ENCODE data around the gene RAB11FIP5.
"Not testable (repeated sequence)": the region's sequence is repeated elsewhere in the genome, so short reads cannot be mapped to it uniquely, and the experiment has no call there.

RAB11FIP5 gene

GRCh38 chr2:73112913-73113854 lies at the start of gene RAB11FIP5:
TSS of gene RAB11FIP5 (minus strand) at chr2:73112948. CDS start at chr2:73112777, 171 bp downstream.
- DNase-seq (ENCODE audit: low read depth): peak; percentile 83

DNA sequence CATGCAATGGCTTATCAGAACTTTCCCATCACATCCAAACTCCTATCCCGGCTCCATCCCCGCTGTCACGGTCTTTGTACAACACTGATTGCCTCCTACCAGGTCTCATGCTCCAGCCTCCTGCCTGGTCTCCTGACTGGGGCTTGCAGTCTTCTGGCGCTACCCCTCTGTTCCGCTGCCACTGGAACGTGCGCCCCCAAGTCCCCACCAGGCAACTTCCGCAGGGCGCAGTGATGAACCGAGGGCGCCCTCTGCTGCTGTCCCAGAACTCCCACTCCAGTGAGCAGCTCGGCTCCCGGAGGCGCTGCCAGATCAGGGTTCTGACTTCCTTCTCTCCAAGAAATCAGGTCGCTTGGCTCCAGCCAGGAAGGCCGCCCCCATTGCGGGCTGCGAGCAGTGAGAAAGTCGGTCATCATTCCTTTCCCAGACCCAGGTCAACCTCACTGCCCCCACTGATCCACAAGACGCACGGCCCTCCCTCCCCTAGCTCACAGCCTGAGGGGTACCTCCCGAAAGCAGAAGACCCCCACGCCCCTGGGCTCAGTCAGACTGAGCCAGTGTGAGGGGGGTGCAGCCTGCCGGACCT lies 43.9 kb upstream of the RAB11FIP5 start:
- DNase-seq (ENCODE audit: low read depth): peak; percentile 44

DNA sequence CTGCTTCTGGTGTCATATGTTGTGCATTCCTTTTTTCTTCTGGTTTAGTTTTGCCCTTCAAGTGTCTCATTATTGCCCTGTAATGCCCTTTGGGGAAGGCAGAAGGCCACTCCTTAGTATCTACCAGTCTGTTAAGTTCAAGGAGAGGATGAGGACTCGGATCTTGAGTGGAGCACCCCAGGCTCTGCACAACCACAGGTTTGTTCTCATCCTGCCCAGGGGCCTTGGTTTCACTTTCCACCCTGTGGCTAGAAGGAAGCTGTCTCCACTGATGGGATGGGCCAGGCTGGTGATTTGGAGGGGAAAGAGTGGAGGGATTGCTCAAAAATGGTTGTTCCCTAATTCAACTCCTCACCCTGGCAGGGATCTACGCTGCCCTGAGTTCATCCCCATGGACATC lies 30.2 kb upstream of the RAB11FIP5 start:
- DNase-seq (ENCODE audit: low read depth): no peak

- no peak for DNase-seq (ENCODE audit: low read depth)
Observed at GRCh38 chr2:73141896-73142295, 29.1 kb upstream of the RAB11FIP5 start.

DNA sequence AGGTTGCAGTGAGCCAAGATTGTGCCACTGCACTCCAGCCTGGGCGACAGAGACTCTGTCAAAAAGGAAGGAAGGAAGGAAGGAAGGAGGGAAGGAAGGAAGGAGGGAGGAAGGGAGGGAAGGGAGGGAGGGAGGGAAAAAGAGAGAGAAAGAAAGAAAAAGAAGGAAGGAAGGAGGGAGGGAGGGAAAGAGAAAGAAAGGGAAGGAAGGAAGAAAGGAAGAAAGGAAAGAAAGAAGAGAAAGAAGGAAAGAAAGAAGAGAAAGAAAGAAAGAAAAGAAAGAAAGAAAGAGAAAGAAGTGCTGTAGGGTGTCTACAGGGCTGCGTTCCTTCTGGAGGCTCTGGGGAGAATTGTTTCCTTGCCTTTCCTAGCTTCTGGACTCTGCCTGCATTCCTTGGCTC lies 22.5 kb upstream of the RAB11FIP5 start:
- DNase-seq (ENCODE audit: low read depth): no peak

DNA sequence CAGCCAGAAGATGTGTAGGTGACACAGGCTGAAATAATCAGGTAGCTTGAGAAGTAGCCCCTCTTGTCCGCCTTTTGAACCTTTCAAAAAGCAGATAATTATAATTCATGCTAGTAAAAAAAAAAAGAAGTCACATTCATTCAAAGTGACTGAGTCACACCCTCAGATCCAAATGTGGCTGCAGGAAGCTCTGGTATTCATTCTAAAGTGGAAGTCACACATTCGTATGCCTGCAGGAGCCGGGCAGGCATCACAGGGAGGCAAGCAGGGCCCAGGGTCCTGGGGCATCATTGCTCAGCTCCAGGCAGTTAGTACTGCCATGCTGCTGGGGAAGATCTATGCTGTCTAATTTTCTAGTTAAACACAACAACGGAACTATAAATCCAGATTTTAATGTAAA lies 21.7 kb upstream of the RAB11FIP5 start:
- DNase-seq (ENCODE audit: low read depth): no peak

DNA sequence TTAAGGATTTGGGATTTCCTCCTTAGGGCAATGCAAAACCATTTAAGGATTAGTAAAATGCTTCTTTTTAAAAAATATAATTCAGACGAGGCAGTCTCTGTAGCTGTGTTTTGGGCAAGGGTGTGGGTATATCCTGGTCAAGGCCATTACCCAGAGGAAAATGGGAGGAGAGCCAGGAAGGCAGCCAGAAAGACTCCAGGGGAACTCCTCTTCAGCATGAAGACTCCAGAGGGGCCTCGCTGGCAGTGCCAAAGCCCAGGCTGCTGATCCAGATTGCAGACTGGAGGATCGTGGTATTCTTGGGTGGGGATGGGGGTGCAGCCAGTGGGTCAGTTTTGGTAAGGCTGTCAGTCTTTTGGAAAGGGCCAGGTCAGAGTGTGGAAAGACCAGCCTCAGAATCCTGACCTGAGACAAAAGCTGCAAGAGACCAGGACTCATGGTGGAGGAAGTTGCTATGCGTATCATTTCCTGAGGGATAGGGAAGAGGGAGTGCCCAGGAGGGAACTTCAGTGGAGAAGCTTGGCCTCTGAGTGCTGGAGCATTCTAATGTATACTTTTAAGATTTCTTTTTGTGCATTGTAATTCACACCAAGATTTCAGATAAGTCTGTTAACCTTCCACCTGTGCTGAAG lies 20.9 kb upstream of the RAB11FIP5 start:
- no peak for DNase-seq (ENCODE audit: low read depth)

DNA sequence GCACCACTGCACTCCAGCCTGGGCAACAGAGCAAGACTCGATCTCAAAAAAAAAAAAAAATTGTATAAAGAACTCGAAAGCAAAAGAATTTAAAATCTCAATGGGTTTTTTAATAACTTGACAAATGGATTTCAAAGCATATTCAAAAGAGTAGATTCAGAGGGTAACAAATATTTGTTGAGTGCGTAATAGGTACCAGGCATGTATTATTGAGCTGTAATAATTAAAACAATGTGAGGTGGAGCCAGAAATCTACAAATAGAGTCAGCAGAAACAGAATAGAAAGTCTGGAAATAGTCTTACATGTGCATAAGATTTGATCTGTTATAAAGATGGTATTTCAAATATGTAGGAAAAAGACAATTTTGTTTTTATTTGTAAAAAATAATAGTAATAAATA lies 19.1 kb upstream of the RAB11FIP5 start:
- no peak for DNase-seq (ENCODE audit: low read depth)

- no peak for DNase-seq (ENCODE audit: low read depth)
Observed at GRCh38 chr2:73130790-73131189, 18.0 kb upstream of the RAB11FIP5 start.

- no peak for DNase-seq (ENCODE audit: low read depth)
Observed at GRCh38 chr2:73128841-73129535, 16.2 kb upstream of the RAB11FIP5 start.

GRCh38 chr2:73122536-73122935 lies 9.8 kb upstream of the RAB11FIP5 start:
- DNase-seq (ENCODE audit: low read depth): no peak

GRCh38 chr2:73119611-73120239 lies 7.0 kb upstream of the RAB11FIP5 start:
- DNase-seq (ENCODE audit: low read depth): not testable (repeated sequence)

GRCh38 chr2:73117441-73117840 lies 4.7 kb upstream of the RAB11FIP5 start:
- no peak for DNase-seq (ENCODE audit: low read depth)

GRCh38 chr2:73116182-73116960 lies 3.6 kb upstream of the RAB11FIP5 start:
- DNase-seq (ENCODE audit: low read depth): no peak

DNA sequence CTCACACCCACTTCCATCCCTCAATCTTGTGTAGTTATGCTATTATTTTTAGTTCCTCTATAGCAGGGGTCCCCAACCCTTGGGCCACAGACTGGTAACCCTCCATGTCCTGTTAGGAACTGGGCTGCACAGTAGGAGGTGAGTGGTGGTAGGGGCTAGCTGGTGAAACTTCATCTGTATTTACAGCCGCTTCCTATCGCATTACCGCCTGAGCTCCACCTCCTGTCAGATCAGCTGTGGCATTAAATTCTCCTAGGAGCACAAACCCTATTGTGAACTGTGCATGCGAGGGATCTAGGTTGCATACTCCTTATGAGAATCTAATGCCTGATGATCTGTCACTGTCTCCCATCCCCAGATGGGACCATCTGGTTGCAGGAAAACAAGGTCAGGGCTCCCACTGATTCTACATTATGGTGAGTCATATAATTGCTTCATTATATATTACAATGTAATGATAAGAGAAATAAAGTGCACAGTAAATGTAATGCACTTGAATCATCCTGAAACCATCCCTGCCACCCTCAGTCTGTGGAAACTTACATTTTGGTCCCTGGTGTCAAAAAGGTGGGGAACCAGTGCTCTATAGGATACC lies 1.6 kb upstream of the RAB11FIP5 start:
- DNase-seq (ENCODE audit: low read depth): no peak

DNA sequence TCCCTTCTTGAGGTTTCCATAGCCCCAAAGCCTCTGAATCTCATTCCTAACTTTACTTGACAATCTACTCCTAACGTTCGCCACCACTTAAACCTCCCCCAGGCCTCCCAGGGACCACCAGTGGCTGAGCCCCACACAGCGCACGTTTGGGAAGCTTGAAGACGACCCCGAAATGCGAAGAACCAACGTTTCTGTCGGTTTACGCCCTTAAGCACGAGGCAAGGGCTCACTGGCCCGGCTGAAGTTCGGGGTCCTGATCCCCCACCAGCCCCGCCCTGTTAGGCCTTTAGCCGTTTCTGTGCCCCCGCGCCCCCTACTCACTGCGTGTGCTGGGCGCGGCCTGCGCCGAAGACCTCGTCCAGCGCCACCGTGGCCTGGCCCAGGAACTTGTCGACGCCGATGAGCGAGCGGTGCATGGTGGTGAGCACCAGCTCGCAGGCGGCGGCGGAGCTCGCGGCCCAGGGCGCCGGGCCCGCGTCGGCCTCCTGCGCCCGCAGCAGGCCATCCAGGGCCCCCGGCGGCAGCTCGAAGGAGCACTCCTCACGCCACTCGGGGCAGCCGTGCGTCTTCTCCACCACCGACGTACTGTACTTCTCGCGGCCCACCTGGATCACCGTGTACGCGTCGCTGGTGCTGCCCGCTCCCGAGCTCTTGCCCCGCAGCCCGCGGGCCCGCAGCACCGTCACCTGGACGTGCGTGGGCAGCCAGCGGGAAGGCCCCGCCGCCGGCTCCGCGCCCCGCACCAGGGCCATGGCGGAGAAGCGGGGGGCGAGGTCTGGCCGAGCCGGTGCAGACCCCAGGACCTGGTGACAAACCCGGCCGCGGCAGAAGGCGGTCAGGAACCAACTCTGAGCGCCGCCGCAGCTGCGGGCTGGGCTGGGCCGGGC lies 479 bp downstream of the RAB11FIP5 start:
- DNase-seq (ENCODE audit: low read depth): no peak

GRCh38 chr2:73111073-73112025 lies 1.4 kb downstream of the RAB11FIP5 start:
- no peak for DNase-seq (ENCODE audit: low read depth)
